ENCODE measurements around the gene RAPGEF6.

DNA sequence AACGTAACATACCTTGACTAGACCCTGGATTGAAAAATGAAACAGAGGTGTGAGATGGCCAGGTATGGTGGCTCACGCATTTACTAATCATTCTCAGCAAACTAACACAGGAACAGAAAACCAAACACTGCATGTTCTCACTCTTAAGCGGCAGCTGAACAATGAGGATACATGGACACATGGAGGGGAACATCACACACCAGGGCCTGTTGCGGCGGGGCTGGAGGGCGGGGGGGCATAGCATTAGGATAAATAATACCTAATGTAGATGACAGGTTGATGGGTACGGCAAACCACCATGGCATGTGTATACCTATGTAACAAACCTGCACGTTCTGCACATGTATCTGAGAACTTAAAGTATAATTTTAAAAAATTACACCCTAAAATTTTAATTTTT lies 15.9 kb downstream of the RAPGEF6 start:
- TF ChIP-seq, protein P1, sequence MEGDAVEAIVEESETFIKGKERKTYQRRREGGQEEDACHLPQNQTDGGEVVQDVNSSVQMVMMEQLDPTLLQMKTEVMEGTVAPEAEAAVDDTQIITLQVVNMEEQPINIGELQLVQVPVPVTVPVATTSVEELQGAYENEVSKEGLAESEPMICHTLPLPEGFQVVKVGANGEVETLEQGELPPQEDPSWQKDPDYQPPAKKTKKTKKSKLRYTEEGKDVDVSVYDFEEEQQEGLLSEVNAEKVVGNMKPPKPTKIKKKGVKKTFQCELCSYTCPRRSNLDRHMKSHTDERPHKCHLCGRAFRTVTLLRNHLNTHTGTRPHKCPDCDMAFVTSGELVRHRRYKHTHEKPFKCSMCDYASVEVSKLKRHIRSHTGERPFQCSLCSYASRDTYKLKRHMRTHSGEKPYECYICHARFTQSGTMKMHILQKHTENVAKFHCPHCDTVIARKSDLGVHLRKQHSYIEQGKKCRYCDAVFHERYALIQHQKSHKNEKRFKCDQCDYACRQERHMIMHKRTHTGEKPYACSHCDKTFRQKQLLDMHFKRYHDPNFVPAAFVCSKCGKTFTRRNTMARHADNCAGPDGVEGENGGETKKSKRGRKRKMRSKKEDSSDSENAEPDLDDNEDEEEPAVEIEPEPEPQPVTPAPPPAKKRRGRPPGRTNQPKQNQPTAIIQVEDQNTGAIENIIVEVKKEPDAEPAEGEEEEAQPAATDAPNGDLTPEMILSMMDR (conservative IDR thresholded peaks at IDR 0.05; ENCODE audit: low read depth, low read length), result no peak
- TF ChIP-seq RAD21 (IDR thresholded peaks at IDR 0.05; ENCODE audit: low read length) (no peak), RFX5 (IDR thresholded peaks at IDR 0.05; ENCODE audit: low read depth, low read length) (no peak), POLR2A (IDR thresholded peaks at IDR 0.05; ENCODE audit: low read depth, low read length) (no peak), MAZ (IDR thresholded peaks at IDR 0.05; ENCODE audit: borderline replicate concordance, low read depth, low read length) (no peak), MXI1 (IDR thresholded peaks at IDR 0.05; ENCODE audit: borderline replicate concordance, low read depth, low read length) (no peak), RCOR1 (IDR thresholded peaks at IDR 0.05; ENCODE audit: insufficient replicate concordance, low read length) (no peak)

All from IMR-90 (cell line).